HepG2 (cell line): ENCODE data around the gene PIH1D2. TPM values are rescaled to one million over a fixed set of nuclear protein-coding genes. Genes with fewer than 3 reads are reported as not detected.

Experiments used
- ARID2 ChIP-seq: sonication (generic); formaldehyde crosslinking; IDR thresholded peaks from 2 replicates; pipeline ENCODE4 v1.8.1; 2022; ENCODE audit warnings: mild to moderate bottlenecking, missing genetic modification reagents, borderline replicate concordance
- ATF5 ChIP-seq: sonication (generic); formaldehyde crosslinking; IDR thresholded peaks from 2 replicates; pipeline ENCODE4 v1.4.0; 2020; ENCODE audit warnings: mild to moderate bottlenecking, low read depth, missing genetic modification reagents
- E2F1 ChIP-seq: sonication (generic); formaldehyde crosslinking; IDR thresholded peaks from 2 replicates; pipeline ENCODE4 v1.5.0; 2020; ENCODE audit warnings: missing genetic modification reagents
- FOXP4 ChIP-seq: sonication (generic); formaldehyde crosslinking; IDR thresholded peaks from 2 replicates; pipeline ENCODE4 v1.4.0; 2020; ENCODE audit warnings: missing genetic modification reagents
- GPN1 ChIP-seq: sonication (generic); formaldehyde crosslinking; IDR thresholded peaks from 2 replicates; pipeline ENCODE4 v1.5.1; 2020; ENCODE audit warnings: missing genetic modification reagents, borderline replicate concordance
- IKZF4 ChIP-seq: sonication (generic); formaldehyde crosslinking; IDR thresholded peaks from 2 replicates; pipeline ENCODE4 v1.5.1; 2020; ENCODE audit warnings: borderline replicate concordance, mild to moderate bottlenecking, low read depth, missing genetic modification reagents; ENCODE audit errors: not compliant biosample characterization
- KLF6 ChIP-seq: IDR thresholded peaks from 2 replicates; pipeline ENCODE4 v1.8.0; 2016; ENCODE audit warnings: missing biosample characterization, missing genetic modification reagents
- MXD4 ChIP-seq: IDR thresholded peaks from 2 replicates; pipeline ENCODE4 v1.6.1; 2016; ENCODE audit warnings: mild to moderate bottlenecking, missing biosample characterization, missing genetic modification reagents
- NFYC ChIP-seq: IDR thresholded peaks from 2 replicates; pipeline ENCODE4 v1.6.1; 2016; ENCODE audit warnings: missing genetic modification reagents, missing compliant biosample characterization
- PREB ChIP-seq: sonication (generic); formaldehyde crosslinking; IDR thresholded peaks from 2 replicates; pipeline ENCODE4 v1.4.0; 2020; ENCODE audit warnings: missing genetic modification reagents
- TFE3 ChIP-seq: IDR thresholded peaks from 2 replicates; pipeline ENCODE4 v1.6.1; 2016
- ZNF3 ChIP-seq: IDR thresholded peaks from 2 replicates; pipeline ENCODE4 v1.7.0; 2017; ENCODE audit warnings: inconsistent platforms
- ZNF33B ChIP-seq: sonication (generic); formaldehyde crosslinking; IDR thresholded peaks from 2 replicates; pipeline ENCODE4 v1.5.1; 2020; ENCODE audit warnings: mild to moderate bottlenecking, missing genetic modification reagents
- ZNF75D ChIP-seq: sonication (generic); formaldehyde crosslinking; IDR thresholded peaks from 2 replicates; pipeline ENCODE4 v1.8.1; 2023; ENCODE audit warnings: missing genetic modification reagents, mild to moderate bottlenecking, borderline replicate concordance
- ZNF770 ChIP-seq: sonication (generic); formaldehyde crosslinking; IDR thresholded peaks from 2 replicates; pipeline ENCODE4 v1.5.0; 2020; ENCODE audit warnings: mild to moderate bottlenecking, missing genetic modification reagents
- ZNF781 ChIP-seq: sonication (generic); formaldehyde crosslinking; IDR thresholded peaks from 2 replicates; pipeline ENCODE4 v1.5.1; 2020; ENCODE audit warnings: borderline replicate concordance, mild to moderate bottlenecking, missing genetic modification reagents; ENCODE audit errors: not compliant biosample characterization
- ZSCAN20 ChIP-seq: sonication (generic); formaldehyde crosslinking; IDR thresholded peaks from 2 replicates; pipeline ENCODE4 v1.4.0; 2020; ENCODE audit warnings: missing genetic modification reagents, mild to moderate bottlenecking, borderline replicate concordance
- polyA plus RNA-seq, 8 experiments: library from polyadenylated mRNA; depleted of rRNA in 3 of 8; stranded (reverse) in 7 of 8; unstranded in 1 of 8; fragments of >200 nt; fragmentation: Illumina TruSeq in 4 of 8; extraction: Trizol in 4 of 8; gene quantifications; 2 replicates each; pipeline versions ENCODE4 v1.2.1 to v1.2.3, GENCODE V29; 2011 to 2016; ENCODE audit warnings: low read depth in 4 of 8, missing spikeins in 1 of 8, mixed read lengths in 1 of 8; ENCODE audit not compliant: insufficient read depth in 1 of 8
- total RNA-seq, 5 experiments: library from RNA; depleted of rRNA; stranded (reverse); fragments of >200 nt; fragmentation: Illumina TruSeq; extraction: Trizol; gene quantifications; 2 replicates each; pipeline ENCODE4 v1.2.3, GENCODE V29; 2016; ENCODE audit warnings: low read depth in 1 of 5

The PIH1D2 gene
- total and polyA plus RNA-seq, 2 of the 13 experiments (the other 11 are each of a cell fraction or from before 2014, with no cell fraction given): 0.49 to 2.7 TPM

GRCh38 chr11:112073941-112074811 lies at the start of gene PIH1D2, which contains the start of gene NKAPD1 (continued):
- TF ChIP-seq TFE3 (CRISPR knock-in tag) (0 out of 2 replicates have a peak, but pooled peaks have one; percentile 42), KLF6 (CRISPR knock-in tag) (0 out of 2 replicates have a peak, but pooled peaks have one; percentile 22), ZNF781 (no peak), ATF5 (no peak), ARID2 (CRISPR knock-in tag) (no peak), ZNF3 (no peak), FOXP4 (CRISPR knock-in tag) (peak; percentile 26; the same call in 1 of the 2 replicates), MXD4 (peak; percentile 54; the same call in 1 of the 2 replicates), ZSCAN20 (CRISPR knock-in tag) (no peak), E2F1 (CRISPR knock-in tag) (peak; percentile 17; the same call in 1 of the 2 replicates), ZNF770 (CRISPR knock-in tag) (no peak), ZNF75D (CRISPR knock-in tag) (no peak), ZNF33B (CRISPR knock-in tag) (no peak), NFYC (peak; percentile 39), GPN1 (CRISPR knock-in tag) (no peak), IKZF4 (CRISPR knock-in tag) (no peak), PREB (CRISPR knock-in tag) (no peak)
